Stimulated activated CD8-positive, alpha-beta memory T cell treated with anti-CD3 and anti-CD28 coated beads, Interleukin-12 subunit alpha, Interleukin-12 subunit beta, amount 100 ng/mL, for 24 hours (primary cell): ENCODE measurements around the gene GRB10.

ENCODE experiments used
- DNase-seq: peaks from one replicate; pipeline ENCODE4 v3.0.0-alpha.2; 2020; ENCODE audit errors: extremely low read depth

GRB10 gene

GRCh38 chr7:50720295-50720694, 62.4 kb downstream of the GRB10 start:
- DNase-seq: no peak

DNA sequence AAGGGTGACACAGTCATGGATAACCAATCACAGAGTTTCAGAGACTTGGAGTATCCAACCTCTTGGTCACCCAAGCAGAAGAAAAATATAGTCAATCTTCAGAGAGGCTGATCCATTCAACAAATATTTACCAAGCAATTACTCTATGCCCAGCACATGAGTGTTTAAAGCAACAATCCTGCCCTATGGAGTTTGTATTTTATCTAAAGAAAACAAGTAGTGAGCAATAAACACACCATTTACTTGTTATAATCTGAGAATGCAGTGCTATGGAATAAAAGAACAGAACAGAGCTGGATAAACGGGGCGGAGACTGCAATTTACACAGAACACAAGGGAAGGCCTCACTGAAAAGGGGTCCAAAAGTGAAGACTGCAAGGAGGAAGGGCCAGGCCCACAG, 63.8 kb downstream of the GRB10 start:
- no peak for DNase-seq

GRCh38 chr7:50718311-50718710, 64.4 kb downstream of the GRB10 start:
- DNase-seq: no peak

GRCh38 chr7:50717181-50717580, 65.5 kb downstream of the GRB10 start:
- DNase-seq: no peak

DNA sequence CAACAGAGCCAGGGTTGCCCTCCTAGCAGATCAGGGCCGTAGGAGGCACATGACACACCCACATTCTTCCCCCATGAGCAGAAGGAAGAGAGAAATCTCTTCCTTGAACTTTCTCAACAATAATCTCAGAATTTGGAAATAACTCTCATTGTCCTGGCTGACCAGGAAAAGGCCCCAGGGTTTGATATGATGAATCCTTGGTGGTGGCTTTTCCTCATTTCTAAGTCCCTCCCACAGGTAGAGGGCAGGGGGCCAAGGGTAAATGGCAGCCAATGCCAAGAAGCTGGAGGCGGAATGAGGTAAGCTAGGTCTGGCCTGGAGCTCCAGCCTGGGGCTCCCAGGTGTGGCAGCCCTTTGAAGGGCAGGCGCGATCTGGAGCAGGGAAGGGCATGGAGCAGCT, 67.8 kb downstream of the GRB10 start:
- DNase-seq: no peak

- DNase-seq: no peak
Observed at GRCh38 chr7:50713123-50713965, 69.4 kb downstream of the GRB10 start.

DNA sequence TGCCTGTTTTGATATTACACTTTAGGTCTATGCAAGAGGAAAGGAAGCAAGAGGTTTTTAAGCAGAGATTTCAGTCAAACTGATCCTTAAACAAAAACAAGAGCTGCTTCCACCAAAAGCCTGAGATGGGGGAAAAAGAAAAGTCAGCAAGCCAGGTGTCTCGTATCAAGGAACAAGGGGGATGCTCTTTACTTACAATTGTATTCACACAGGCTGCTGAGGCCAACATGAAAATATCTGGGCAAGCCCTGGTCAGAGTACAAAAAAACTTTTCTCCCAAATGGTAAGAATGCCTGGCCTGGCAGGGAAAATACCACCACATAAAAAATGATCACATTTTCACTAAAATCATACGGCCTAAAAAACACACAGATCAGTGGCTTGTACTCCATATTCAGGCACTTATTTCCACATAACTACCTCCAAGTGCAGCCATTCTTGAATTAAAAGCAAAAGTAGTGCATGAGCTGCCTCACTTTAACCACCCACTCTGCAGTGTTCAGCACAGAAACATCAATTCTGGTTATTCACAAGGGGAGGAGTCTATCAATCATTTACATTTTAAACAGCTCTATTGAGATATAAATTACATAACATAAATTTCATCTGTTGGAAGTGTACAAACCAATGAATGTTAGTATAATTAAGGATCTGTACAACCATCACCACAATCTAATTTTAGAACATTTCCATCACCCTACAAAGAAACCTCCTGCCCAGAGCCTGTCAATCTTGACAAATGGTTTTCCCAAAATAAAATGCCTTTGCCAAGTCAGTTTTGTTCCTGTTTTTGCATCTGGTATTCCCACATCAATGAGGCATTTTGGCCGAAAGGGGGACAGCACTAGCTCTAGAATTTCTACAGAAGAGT, 70.2 kb downstream of the GRB10 start:
- no peak for DNase-seq

DNA sequence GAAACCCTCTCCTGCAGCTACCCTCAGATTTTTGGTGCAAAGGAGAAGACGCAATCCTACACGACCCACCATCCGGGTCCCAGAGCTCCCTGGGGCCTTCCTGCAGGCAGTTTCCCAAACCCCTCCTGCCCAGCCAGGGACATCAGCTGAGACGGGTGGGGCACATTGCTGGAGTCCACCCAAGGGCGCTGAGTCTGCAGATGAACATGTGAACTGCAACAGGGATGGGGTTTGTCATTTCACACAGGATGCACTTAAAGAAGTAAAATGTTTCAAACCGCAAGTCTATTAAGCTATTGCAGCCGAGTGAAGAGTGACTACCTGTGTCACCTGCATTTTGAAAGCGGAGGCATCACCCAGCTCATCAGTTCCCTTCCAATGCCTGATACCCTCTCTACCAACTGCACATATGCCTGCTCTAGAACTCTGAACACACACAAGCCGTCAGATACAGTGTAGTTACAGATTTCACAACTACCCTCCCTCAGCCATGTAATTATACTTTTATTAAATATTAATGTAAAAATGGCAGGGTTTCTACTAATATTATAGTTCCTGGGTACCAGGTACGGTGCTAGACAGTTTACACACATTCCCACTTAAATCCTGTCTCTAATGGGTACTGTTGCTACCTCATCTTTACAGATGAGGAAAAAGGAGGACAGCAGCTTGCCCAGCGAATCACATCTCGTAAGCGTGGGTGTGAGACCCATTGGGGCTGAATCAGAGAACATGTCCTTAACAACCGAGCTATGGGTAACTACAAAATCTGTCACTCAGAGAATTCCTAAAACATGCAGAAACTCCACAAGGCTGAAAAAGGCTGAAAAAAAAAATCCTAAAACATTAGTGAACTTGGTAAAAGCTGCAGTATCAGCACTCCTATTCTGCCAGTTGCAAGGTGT, 71.2 kb downstream of the GRB10 start:
- no peak for DNase-seq

DNA sequence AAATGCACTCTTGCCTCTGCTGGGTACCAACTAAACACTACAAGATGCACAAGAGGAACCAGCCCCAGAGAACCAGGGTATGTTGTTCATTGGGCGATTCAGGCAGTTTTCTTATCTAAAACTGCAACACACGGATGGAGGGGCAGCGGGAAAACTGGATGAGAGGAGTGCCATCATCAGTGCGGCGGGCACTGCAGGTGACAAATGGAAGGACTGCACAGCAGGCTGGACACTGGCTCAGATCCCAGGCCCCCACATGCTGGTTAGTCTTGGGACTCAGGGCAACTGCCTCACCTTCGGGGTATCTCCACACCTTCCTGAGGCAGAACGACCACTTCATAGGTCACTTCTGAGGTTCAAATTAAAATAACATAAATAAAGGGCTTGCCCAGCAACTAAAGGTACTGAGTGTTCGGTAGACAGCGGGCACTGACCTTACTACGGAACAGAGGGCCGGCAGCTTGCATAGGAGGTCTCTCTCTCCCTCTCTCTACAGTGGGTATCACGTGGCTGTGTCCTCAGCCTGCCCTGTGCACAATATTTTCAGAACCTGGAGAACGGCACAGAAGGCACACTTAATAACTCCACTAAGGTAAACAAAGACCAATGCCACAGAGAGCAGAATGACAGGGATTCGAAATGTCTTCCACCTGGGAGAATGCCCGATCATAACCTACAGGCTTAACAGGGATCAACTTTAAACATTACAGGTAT, 72.1 kb downstream of the GRB10 start:
- no peak for DNase-seq

DNA sequence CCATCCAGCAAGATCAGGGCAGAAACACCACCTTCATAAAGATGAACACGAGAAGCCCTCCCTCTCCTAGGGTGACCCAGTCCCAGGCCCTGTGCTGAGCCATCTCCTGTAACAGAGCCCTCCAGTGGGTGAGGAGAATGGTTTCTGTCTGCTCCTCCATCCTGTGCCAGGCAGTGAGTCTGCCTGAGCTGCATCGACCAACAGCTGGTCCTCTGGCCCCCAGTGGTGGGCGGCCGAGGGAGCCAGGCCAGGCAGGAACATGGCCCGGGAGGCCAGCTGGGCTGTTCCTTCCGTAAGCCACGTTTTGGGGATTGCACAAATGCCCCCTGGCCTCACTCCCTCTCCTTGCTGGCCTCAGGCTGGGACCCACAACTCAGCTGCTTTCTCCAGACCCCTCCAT, 73.5 kb downstream of the GRB10 start:
- no peak for DNase-seq

GRCh38 chr7:50707236-50708006, 75.3 kb downstream of the GRB10 start:
- no peak for DNase-seq

- no peak for DNase-seq
Observed at GRCh38 chr7:50706469-50706937, 76.2 kb downstream of the GRB10 start.

- no peak for DNase-seq
Observed at GRCh38 chr7:50704844-50705243, 77.9 kb downstream of the GRB10 start.

- DNase-seq: no peak
Observed at GRCh38 chr7:50703654-50704053, 79.0 kb downstream of the GRB10 start.

DNA sequence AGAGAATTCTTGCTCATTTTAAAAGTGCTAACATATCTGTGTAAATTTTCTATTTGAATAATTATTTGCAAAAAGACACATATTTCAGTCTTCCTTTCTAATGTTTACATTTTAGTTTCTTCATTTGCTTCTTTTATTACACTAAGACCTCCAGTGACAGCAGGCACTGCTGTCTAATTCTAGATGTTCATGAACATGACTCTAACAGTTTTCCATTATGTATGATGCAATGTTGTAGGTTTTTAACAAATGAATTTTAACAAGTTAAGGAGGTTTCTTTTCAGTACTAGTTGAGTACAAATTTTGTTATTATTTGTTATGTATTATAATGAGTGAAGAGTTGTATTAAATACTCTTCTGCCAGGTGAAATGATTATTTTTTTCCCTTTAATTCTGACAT, 83.6 kb downstream of the GRB10 start:
- no peak for DNase-seq

- DNase-seq: no peak
Observed at GRCh38 chr7:50697748-50698147, 84.9 kb downstream of the GRB10 start.

DNA sequence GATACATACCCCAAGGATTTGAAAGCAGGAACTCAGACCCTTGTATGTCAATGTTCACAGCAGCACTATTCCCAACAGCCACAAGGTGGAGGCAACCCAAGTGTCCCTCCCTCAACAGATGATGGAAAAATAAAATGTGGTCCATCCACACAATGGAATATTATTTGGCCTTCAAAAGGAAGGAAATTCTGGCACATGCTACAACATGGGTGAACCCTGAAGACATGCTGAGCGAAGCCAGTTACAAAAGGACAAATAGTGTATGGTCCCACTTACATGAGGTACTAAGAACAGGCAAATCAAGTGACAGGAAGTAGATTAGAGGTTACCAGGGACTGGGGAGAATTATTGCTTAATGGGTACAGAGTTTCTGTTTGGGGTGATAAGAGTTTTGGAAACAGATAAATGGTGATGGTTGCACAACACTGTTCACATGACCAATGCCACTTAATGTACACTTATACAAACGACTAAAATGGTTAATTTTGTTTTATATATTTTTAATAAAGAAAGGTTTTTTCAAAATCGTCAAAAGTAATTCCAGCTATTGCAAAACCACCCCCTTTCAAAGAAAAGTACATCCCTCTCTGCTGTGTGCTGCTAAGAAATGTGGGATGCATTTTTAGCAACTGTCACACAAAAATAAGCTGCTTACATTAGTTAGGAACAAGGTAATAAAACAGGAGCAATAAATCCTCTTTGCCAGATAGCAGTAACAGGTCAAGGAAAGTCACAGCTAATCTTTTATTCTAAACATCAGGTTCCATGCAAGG, 85.7 kb downstream of the GRB10 start:
- DNase-seq: no peak

DNA sequence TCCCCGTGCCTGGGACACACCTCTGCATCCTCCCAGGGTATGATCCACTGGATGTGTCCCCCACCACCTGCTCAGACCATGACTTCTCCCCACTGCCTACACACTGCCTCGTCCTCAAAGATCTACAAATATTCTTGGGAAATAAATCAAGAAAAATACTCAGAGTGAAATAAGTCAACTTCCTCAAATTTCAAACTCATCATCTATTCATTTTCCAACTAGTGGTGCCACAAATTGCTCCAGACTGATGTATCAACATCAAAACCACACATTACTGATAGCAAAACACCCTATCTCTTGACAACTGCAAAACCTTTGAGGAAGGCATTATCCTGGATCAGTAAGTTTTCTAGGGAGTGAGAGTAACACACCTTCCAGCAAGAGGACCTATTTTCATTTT, 87.7 kb downstream of the GRB10 start:
- no peak for DNase-seq

DNA sequence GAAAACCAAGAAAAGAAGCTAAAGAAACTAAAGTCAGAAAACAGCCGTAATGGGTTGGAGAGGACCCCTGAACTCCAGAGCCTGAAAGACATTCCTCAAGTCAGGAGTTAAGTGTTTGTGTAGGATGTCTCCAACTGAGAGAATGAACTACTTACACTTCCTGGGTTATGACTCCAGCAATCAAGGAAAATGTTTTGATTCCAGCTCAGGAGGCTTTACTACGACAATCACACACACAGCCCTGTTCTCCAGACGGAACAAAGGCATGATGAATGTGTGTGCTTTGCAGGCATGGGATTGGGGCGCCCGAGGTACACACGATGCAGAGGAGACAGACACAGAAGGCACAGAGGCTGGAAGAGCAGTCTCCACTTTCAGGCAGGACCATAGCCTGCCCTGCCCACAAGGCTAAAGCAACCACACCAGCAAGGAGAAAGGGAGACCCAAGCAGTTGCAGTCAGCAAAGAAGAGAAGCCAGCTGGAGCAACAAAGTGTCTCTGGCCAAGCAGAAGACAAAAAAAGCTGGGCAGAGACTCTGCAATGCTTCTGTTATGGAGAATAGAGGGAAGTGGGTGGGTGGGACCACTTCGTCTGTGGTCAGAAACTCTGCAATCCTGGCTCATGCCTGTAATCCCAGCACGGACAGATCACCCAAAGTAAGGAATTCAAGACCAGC, 89.1 kb downstream of the GRB10 start:
- DNase-seq: no peak
